EH (cell line): Measurements from ENCODE around the gene C2CD4A.

Experiments used
- DNase-seq: peaks from one replicate; pipeline ENCODE4 v3.0.0-alpha.2; 2015; ENCODE audit warnings: low read depth

Gene C2CD4A

DNA sequence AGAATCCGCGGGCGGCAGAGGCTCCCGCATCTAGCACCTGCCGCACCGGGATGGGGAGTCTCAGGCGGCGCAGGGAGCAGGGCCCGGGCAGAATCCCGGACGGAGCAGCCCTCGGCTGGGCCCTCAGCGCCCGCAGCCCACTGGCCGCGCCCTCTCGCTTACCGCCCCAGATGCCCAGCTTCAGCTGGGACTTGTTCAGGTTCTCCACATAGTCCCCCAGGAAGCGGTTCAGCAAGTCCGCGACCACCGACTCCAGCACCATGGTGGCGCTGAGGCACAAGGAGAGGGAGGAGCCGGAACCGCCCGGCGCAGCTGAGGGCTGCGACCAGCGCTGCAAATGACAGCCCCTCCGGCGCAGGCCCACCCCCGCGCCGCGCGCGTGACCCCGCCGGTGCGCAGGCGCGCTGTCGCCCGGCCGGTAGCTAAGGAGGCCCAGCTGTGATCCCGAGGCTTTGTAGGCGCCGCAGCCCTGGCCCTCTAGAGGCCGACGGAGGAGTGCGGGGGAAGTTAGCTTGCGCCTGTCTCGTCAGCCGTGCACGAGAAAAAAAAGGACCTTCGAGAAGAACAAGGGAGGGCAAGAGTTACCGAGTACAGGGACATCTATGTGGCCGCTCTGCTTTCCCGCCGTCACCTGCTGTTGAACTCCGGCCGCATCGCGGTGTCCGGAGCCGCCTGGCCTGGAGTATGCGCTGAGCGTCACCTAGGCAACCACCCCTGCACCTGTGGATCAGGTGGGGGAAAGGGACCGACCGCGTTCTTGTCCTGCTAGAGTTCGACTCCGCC, 6.5 kb upstream of the C2CD4A start, which contains the start of gene VPS13C:
Gene VPS13C, minus strand, starts transcription at position 335 of the 783 bp plus-strand sequence. Its CDS starts 73 bp downstream, at position 262.
- peak; percentile 95 for DNase-seq

DNA sequence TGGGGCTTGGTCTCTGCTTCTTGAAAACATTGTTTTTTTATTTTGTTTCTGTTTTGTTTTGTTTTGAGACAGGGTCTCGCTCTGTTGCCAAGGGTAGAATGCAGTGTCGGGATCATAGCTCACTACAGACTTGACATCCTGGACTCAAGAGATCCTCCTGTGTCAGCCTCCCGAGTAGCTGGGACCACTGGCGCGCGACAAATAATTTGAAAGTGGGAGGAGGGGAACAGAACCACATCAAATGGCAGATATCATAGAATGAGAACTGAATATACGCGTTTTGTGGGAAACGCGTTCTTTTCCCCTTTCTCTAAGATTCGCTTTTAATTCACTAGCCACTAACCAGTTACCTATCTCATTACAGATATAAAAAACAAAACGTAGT, 5.9 kb upstream of the C2CD4A start:
- DNase-seq = peak; percentile 7

DNA sequence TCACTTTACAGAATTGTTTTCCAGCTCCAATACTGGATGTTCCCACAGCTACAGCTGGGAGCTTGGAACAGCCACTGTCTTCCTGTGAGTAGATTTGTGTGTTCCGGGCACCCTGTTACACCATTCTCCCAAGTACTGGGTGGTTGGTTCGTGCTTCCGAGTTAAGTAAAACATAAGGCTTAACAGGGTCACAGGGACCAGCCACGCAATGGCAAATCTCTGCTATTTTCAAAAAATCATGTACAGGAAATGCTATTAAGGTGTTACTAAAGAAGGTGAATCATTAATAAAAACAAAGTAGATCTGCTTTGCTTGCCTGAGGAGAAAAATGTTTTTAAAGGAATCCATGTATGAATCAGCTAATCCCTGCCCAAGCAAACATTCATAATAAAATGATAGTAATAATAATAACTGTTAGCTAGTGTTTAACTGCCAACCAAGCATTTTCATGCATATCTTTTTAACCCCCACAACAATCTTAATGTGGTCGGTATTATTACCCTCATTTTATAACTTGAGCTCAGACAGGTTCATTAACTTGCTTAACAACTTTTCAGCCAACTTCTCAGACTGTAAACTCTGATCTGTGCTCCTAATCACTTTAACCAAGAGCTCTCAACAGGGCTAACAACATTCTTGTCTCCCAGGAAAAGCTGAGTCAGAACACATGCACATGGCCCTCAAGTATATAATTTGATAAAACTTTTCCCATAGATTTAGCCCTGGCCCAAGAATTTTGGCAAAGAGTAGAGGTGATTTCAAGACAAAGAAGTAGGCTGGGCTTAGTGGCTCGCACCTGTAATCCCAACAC, 2.7 kb upstream of the C2CD4A start:
- peak; percentile 48 for DNase-seq

DNA sequence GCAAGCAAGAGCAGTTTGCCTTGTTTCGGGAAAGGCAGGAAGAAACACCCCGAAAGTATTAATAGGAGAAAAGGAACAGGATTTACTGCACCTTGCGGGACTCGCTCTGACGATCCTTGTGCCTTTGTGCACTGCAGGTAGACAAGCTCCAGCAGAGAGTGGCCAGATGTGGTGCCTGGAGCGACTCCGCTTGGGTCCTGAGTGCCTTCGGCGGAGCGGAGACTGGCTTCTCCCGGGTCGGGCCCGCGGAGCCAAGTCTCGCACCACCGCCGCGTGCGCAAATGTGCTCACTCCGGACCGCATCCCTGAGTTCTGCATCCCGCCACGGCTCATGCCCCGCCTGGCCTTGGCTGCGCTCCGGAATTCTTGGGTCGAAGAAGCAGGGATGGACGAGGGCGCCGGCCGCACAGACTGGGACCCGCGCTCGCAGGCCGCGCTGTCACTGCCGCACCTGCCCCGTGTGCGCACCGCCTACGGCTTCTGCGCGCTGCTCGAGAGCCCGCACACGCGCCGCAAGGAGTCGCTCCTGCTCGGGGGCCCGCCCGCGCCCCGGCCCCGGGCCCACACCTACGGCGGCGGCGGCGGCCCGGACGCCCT, 769 bp downstream of the C2CD4A start:
- peak; percentile 5 for DNase-seq

DNA sequence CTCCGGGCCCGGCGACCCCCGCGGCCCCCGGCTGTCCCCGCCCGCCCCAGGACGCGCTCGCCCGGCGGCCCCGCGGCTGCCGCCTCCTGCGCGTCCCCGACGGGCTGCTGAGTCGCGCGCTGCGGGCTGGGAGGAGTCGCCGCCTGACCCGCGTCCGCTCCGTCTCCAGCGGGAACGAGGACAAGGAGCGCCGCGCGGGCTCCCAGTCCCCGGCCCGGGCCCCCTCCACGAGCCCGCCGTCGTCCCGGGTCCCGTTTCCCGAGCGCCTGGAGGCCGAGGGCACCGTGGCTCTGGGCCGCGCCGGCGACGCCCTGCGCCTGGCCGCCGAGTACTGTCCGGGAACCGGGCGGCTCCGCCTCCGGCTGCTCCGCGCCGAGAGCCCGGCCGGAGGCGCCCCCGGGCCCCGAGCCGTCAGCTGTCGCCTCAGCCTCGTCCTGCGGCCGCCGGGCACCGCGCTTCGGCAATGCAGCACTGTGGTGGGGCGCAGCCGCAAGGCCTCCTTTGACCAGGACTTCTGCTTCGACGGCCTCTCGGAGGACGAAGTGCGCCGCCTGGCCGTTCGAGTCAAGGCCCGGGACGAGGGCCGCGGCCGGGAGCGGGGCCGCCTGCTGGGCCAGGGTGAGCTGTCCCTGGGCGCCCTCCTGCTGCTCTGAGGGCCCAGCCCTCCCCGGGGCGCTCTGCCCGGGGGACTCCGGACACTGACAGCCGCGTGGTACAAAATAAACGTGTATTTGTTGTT, 1.5 kb downstream of the C2CD4A start:
- peak; percentile 51 for DNase-seq

DNA sequence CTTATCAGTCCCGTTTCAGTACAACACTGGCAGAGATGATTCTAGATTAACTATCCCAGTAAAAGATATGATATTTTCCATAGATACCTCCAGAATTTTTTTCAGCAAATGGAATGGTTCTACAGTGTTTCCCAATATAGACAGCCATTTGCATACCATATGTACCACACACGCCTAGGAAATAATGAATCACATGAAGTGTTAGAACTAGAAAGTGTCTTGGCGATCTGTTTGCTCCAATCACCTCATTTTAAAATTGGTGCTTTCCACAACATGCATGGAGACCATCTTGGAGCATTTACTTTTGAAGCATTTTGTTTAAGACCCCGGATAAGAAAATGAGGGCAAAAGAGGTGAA, 2.0 kb downstream of the C2CD4A start:
- DNase-seq = peak; percentile 35

DNA sequence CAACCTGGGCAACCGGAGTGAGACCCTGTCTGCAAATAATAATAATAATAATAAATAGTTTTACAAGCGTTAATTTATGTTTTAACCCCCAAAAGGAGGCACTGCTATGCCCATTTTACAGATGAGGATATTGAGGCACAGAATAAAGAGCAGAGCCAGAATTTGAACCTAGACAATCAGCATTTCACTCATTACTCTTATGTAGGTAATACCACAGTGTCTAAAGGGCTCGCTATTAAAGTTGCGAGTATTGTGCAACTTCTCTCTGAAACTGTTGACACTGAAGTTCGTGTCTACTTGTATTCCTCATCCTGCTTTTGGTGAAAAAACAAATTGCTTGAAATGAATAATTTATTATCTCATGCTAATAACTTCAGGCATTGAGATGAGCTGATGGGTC, 2.8 kb downstream of the C2CD4A start:
- no peak for DNase-seq

DNA sequence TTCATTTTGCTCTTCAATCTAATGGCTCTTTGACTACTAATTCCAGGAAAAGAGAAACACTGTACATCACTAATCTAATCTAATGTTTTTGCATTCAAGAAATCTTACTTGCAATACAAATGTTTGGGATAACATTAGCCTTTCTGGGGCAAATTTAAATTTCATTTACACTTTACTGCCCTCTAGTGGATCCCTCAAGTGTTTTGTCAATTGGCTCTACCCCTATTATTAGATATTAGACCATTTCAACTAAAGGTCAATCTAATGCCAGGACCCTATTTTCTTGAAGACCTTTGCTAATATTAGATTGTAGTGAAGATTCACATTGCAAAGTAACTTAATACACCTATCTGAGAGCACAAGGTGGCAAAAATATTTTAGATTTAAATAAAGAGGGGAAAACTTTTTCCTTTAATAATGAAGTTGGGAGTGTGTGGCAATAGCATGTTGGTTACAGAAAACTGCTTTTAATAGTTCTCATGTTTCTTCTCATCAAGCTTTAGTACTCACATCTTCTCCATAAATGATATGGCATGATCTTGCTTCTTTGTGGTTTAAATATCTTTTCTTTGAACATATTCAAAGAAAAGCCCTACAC, 5.0 kb downstream of the C2CD4A start:
- DNase-seq = peak; percentile 55

DNA sequence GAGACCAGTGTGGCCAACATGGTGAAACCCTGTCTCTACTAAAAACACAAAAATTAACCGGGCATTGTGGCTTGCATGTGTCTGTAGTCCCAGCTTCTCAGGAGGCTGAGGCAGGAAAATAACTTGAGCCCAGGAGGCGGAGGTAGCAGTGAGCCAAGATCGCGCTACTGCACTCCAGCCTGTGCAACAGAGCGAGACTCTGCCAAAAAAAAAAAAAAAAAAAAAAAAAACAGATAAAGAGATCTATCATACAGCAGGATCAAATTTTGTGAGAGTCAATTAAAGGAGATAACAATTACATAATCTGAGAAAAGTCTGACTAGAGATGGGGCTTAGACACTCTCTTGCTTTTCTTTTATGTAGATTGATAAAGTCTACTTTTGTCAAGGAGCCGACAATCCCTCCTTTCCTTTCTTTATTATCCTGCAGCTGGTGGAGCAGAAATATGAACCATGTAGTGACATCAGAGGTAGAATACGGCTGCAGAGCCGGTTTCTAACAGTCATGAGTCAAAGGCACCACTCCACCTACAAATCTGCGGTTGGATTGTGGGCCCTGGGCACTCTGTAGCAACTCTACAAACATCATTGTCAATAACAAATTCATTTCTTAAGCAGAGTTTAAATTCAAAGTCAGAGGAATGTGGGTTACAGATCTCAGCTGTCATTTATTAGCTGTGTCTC, 9.0 kb downstream of the C2CD4A start:
- peak; percentile 27 for DNase-seq

DNA sequence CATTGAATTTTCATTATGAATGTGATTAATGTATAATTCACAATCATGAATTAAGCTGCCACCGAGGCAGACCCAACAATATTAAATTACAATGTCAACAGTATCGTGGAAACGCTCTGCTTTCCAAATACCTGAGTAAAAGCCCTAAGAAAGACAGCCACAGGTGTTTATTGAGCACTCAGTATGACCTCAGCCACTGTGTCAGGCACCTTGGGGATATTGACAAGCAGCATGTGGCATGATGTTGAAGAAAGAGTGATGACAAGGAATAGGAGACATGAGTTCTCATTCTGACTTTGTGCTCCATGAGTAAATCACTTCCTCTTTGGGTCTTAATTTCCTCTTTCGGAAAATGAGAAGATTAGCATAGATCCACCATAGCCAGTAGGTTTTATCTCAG, 12.8 kb downstream of the C2CD4A start:
- no peak for DNase-seq

DNA sequence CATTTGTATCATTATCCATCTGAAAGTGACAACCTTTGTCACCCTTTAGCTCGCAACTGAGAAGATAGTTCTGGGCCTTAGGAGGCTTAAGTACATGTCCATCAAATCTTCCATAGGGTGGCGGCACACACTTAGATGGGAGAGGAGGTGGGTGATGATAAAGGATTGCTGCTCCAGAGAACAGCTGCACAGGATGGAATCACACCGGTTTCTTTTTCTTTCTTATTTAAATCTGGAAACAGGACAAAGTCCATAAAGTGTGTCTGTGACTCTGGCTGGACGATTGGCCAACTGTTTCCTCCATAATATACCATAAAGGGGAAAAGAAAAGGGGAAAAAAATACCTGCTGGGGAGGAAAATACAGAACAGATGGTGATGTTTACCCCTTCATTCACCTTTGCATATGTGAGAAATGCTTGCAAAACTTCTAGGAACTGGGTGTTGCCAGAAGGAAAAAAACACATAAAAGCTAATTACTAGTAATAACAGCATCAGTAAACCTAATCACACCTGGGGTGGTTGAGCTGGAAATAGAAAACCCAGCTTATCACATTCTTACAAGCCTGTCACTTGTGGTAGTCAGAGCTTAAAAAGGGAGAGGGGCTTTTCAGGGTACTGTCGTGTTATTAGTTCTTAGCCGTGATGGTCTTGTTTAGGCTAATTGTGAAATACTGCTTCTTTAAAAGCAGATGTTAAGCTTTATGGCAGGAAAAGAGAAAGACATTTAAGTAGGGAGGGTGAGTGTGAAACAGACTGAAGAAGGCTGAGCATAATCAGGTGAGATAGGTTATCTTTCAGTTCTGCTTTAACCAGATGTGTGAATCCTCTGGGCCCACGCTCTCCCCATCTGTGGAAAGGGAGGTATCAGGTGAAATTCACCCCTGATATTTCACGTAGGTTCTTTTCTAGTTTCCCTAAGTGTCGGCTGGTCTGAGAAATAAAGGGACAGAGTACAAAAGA, 16.7 kb downstream of the C2CD4A start:
- no peak for DNase-seq

DNA sequence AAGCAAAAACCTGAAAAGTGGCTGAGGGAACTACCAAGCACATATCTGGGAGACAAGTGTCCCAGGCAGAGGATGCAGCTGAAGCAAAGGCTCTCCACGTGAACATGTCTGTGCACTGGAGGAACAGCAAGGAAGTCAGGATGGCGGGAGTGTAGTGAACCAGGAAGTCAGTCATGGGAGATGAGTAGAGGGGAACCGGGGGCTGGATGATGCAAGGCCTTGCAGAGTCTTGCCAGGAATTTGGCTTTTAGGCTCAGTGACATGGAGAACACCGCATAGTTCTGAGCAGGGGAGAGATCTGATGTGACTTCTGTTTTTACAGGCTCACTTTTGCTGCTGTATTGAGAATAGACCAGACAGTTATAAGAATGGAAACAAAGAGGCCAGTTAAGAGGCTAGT, 19.0 kb downstream of the C2CD4A start:
- DNase-seq = peak; percentile 44

DNA sequence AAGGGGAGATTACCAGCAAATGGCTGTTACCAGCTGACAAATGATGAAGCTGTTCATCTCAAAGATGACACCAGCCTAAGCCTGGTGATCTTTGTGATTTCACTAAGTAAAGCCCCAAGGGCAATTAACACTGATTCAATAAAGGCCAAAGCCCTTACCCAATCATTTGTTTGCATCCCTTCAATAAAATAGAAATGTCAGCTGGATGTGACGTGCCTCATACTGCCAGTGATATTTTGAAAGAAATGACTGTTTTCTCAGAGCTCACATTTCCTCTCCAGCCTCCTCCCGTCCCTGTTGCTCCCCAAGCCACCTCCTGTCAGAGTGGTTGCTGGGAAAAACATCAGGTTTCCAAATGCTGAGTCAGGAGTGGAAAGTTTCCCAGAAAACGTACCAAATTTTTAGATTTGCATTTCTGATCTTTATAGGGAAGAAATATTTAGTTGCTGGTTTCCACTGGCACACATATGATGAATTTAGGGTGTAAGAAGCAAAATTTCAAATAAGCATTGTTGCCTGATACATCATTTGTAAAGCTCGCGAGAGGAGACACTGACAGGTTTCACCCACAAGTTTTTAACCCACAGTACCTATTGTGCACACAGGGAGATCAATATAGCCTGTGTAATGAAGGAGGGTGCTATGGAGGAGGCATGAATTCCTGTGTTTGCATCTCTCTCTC, 21.0 kb downstream of the C2CD4A start:
- peak; percentile 42 for DNase-seq

DNA sequence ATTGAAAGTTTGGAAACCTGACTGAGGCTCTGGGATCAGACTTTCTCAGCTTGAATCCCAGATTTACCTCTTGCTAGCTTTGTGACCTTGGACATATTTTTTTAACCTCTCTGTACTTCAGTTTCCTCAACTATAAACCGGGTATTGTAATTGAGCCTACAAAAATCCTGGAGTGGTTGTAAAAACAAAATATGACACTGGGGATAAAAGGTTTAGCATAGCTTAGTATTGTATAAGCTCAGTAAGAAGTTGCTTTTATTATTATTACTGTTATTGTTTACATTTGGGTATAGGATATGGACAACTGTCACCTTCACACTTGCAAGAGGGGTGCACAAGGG, 21.5 kb downstream of the C2CD4A start:
- DNase-seq = no peak

DNA sequence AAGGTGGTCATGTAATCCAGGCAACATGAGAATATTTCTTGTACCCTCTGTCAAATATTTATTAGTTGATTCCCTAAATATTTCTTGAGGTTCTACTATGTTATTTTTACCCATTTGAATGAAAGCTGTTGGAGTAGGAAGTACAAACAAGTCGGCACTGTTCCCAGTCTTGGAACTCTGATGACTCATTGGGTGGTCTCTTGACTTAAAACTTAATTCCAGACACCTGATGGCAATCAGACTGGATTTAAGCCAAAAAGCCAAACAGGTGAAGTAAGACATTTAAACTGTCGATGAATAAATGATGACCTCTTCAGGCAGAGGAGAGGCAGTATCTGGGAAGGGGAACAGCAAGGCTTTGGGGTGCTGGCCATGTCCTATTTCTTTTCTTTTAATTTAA, 22.8 kb downstream of the C2CD4A start:
- no peak for DNase-seq

DNA sequence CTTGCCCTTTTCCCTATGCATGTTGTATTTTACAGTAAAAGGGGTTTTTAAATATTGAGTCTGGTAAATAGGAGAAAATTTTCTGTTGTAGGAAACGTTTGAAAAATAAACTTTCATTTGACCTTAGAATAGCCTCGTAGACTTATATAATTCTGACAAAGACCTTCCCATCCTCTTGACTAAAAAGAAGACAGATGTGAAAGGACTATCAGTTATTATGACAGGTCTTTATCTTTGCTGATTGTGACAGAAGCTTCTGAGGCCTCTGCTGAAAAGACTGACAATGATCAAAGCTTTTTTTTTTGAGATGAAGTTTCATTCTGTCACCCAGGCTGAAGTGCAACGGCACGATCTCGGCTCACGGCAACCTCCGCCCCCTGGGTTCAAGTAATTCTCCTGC, 24.2 kb downstream of the C2CD4A start:
- DNase-seq = no peak

DNA sequence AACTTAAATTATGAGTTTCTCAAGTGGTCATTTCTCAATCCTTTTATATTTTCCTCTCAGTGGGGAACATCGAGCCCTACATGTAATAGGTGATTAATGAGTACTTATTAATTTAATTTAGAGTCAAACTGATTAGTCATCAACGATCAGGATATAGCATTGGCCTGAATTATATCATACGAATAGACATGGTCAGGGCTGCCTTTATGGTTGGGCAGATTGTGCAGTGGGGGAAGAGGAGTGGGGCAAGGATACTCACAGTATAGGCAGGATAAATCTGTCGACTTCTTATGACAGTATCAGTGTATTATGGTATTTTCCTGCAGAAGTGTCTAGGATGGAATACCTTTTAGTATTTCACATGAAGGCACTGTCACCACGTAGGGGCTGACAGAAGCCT, 27.0 kb downstream of the C2CD4A start:
- no peak for DNase-seq

DNA sequence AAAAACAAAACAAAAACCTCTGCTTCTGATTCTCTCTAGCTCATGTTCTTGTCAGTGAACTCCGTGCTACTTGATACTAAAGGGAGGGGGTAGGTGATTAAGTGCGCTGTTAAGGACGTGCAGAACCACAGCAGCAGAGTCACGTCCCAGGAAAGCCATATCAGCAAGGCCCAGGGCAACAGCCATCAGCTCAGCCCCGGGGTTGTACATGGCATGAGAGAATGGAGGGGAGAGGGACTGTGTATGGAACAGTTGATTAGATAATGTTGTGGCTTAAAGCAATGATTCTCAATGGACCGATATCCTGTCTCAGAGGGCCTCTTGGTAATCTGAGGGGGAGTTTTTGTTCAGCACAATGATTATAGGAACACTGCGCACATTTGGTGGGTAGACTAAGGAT, 27.6 kb downstream of the C2CD4A start:
- no peak for DNase-seq

DNA sequence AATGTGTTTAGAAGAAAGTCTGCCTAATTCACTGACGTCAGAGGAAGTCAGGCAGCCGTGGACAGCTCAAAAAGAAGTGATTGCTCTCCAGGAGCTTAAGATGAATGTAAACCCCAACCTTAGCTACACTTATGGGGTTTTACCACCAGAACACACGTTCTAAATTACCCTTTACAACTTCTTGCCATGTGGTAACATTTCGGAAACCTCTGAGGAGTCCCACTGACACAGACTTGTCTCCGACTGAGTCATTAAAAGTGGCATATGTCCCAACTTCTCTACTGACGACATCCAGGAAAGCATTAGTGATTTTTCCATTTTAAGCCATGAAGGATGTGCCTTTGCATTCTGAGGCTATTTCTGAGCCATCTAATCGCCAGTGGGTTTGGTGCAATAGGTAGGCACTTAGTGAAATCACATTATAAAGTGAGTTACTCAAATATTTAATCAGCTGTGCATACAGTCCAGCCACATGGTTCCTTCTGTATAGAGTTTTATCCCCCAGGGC, 32.4 kb downstream of the C2CD4A start:
- peak; percentile 89 for DNase-seq
